ACHN (cell line): ENCODE data around the gene FBLN5.
"Not testable (repeated sequence)": the region's sequence is repeated elsewhere in the genome, so short reads cannot be mapped to it uniquely, and the experiment has no call there.

Source experiments
- DNase-seq: peaks from one replicate; pipeline ENCODE4 v3.0.0-alpha.2; 2015
- in situ Hi-C: cut with HindIII; loops from 2 replicates; pipeline ENCODE4 v1.10.0; 2017; ENCODE audit warnings: low sequenced_read_pairs, low pct_ligation_motif_present, low pct_unique_long_range_greater_than_20kb

The FBLN5 gene

DNA sequence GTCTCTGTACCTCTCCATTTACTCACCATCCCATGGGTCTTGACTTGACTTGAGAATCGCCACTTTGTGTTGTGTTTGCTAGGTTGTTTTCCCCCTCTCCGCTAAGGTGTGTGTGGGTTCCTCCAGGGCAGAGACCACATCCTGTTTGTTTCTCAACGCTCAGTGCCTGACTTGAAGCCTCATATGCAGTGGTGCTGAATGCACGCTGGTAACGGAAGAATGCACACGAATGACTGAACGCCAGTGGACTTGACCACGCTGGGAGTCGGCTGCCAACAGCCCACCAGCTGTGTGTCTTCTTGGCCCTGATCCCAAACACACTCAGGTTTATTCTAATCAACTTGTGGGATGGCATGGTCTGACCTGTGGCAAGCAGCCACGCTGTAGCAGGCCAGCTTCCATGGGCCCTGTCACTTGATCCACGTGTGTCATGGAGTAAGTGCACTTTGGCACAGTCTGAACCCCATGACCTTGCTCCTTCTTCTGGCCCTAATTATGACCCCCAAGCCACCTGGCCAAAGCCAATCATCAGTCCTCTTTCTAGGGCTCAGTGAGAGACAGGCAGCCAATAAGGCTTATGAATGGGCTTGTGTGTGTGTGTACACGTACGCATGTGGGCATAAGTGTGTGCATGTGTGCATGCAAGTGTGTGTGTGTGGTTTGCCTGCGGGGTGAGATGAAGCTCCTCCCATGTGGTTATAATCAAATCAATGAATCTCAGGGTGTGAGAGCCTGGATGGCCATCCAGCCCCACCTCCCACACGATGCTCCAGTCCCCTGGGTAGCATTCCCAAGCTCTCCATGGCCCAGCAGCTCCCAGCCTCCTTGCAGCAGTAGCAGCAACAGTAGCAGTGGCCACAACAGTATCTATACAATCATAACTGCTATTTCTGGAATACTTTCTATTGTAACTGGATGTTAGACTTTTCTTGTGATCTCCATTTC, 73.8 kb downstream of the FBLN5 start:
- in situ Hi-C loops: no loop called here
- DNase-seq: no peak

DNA sequence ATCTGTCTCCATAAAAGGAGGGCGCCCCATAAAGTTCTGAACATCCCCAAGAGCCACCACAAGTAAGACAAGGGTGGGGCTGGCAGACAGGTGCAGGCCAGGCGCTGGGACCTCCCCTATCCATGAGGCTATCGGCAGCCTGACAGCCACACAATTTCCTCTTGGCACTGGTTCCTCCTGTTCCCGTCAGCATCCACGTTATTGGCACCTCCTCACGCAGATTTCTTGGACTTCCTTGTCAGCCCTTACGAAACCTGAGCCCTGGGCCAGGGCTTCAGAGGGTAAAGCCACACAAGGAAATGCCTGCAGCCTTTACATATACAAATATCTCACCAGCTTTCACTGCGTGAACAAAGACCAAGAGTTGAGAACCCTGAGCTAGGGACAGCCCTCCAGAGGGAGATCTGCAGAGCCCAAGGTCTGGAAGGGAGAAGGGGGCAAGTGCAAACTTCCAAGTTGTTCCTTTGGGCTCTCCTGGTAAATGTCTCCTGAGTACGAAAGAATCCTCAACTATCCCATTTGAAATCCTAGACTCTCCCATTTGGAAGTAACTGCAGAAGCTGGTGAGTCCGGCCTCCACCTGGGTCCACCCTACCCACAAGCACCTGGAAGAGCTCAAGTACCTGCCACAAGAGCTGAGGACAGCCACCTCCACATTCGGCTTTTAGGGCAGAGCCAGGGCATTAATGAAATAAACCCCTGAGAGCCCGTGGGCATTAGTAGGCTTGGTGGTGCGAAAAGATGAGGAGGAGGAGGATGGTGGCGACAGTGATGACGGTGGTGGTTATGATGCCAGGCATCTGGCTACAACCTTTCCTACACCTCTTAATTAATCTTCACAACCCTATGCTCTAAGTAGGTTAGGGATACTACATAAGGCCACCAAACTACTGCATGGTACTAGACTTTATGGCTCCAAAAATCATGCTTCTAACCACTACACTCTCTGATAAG, 74.7 kb downstream of the FBLN5 start:
- DNase-seq: no peak
- in situ Hi-C loops: no loop called here

DNA sequence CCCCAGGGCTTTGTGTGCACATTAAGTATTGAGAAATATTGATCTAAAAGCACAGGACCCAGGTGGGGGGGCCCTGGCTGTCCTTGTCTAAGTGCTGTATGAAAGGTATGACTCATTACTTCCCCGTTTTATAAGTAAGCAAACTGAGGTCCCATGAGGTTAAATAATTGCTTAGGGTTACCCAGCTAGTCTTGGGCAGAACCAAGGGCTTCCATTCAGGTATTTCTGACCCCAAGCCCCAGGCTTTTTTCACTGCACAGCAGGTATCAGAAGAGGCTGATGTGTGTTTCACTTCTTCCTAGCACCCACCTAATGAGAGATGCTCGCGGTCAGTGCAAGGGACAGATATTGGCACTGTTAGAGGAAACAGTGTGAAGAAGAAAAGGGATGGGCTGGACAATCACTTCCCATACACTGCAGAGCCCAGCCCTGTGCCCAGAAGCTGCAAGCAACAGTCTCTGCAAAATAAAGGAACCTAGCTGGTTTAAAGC, 75.4 kb downstream of the FBLN5 start:
- in situ Hi-C loops: no loop called here
- no peak for DNase-seq

DNA sequence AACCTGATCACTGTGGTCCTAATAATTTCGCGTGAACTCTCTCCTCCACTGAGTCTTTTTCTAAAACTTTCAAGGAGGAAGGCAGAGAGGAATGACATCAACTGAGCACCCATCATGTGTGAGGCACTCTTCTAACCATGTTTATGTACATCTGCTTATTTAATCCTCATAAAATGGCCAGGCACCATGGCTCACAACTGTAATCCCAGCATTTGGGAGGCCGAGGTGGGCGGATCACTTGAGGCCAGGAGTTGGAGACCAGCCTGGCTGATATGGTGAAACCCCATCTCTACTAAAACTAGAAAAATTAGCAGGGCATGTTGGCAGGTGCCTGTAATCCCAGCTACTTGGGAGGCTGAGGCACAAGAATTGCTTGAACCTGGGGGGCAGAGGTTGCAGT, 76.1 kb downstream of the FBLN5 start:
- in situ Hi-C loops, DNase-seq: not testable (repeated sequence)

DNA sequence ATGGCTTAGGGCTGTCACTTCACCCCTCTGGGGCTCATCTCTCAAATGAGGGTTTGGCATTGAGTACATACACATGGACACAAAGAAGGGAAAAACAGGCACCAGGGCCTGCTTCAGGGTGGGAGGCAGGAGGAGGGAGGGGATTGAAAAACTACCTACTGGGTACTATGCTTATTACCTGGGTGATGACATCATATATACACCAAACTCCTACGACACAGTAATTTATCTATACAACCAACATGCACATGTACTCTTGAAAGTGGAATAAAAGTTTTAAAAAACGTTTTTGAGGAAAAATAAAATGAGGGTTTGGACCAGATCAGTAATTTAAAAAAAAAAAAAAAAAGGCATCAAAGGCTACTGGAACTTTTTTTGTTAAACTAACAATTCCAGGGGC, 76.6 kb downstream of the FBLN5 start:
- in situ Hi-C loops: no loop called here
- DNase-seq: no peak

DNA sequence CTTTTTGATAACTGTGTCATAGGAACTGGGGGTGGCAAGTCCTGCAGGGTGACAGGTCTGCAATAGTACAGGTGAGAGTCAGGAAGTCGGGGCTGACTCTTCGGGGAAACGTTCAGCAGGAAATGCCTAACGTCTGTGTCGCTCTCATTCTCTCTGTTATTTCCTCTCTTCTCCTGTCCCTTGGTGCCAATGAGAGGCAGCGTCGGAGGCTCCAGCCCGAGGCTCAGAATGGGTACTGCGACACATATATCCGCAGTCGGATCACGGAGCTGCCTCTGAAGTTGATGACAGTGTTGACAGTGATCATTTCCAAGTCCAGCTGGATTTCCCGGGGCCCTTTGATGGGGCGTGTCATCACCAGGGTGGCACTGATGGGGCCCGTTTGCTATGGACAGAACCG, 77.5 kb downstream of the FBLN5 start:
- DNase-seq: no peak
- in situ Hi-C loops: no loop called here

DNA sequence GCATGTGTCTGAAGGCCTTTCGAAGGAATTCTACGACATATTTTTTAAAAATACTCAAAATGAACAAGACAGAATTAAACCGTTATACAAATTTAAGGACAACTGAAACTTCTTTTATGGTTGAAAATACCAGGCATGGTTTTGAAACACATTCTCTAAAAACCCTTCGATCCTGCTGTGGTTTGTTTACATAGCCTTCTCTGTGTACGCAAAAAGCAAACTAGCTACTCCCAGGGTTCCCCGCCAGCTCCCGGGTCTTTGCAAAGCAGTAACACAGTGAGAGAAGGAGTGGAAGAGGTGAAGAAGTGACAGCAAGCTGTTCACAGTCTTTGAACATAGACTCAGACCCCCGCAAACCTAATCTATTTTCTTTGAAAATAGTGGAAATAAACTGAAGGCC, 77.9 kb downstream of the FBLN5 start:
- in situ Hi-C loops: no loop called here
- DNase-seq: no peak

DNA sequence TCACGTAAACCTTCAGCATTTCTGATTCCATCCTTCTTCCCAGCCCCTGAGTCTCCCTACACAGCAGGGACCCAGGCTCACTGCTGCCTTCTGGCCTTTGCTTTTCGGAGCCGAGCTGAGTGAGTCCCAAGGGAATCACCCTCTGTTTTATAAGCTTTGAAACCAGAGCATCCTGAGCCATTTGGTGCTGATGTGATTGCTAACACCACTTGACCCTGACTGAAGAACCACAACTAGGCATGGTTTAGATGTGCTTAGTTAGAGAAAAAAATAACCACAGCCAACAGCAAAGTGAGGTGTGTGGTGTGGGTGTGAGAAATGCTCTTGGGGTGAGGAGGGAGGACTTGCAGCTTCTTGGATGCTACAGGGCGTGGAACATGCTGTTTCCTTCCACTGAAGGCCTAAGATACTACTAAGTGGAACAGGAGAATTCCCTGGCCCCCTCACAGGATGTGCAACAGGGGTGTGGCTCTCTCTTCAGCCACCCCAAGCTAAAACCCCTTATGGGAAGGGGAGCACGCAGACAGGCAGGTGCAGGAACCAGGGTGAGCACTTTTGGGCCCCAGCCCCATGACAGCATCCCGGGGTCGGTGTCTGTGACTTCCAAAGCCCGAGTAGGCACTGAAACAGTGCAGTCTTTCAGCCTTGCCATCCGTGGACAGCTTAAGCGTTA, 80.0 kb downstream of the FBLN5 start, which contains the start of gene TC2N:
Gene TC2N (minus strand): TSS at position 221 of the 673 bp plus-strand sequence. CDS start 53,767 bp downstream, outside the sequence.
- DNase-seq: no peak
- in situ Hi-C loops: no loop called here

DNA sequence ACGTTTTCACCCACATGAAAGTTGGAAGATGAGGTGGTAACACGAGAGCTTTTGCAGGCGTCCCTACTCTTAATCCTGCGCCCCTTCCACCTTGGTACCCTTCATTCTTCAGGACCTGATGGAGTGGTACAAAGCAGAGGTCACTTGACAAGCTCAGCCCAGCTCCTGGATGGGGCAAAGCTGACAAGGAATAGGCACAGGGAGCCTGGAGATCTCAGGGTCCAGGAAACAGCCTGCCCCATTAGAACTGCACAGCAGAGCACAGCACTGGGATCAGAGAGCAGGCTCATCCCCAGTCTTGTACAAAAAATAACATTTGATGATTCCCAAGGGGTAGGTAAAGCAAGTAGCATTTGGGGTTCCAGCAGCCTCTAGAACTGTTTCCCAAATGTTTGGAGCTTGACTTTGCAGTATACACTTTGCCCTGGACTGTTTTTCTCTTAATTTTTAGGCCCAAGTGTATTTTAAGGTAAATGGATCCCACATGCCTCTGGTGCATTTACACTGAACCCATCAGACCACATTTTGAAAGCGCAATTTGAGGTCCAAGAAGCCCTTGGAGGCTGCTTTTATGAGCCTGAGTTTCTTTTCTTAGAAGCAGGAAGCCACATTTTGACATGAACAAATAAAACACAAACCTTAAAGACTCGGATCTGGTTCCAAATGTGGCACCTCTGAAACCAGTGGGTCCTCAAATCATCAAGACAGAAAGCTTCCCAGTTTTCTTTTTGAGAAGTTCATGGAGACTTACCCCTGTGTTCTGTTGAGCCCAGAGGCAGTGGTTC, 80.8 kb downstream of the FBLN5 start:
- in situ Hi-C loops: no loop called here

DNA sequence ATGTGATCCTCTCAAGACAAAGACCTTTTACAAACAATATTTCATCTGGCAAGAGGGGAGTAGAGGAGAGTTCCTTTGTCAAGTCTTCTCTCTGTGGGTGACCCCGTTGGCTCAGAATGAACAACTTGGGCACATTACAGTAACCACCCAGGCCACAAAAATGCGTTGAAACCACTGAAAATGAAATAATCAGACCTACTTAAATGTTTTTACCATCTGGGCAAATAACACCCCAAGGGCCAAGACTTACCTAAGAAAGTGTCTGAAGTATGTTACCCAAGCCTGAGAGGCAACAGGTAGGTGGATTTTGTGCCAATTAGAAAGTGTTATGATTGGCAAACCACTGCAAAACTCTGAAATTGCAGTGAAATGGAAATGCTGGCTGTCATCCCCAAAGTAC, 81.4 kb downstream of the FBLN5 start:
- in situ Hi-C loops: no loop called here
- no peak for DNase-seq

More for the DNA sequence above, 80.8 kb downstream of the FBLN5 start:
- DNase-seq: no peak

DNA sequence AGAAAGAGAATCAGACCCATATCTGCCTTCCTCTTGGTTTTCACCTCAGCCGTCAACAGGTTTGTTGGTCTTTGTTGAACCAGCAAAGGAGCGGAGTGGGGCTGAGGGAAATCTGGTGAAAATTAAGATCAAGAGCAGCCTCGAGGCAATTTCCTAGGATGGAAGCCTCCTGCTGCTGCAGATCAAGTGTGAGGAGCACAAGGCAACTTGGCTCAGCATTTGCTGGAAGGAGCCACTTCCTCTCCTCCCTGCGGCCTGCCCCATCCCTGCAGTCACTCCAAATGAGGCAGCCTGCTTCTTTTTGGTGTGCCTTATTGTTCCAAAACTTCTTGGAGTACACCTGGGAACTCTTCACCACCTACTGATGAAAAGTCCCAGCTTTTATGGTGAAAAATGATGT, 85.1 kb downstream of the FBLN5 start:
- no peak for DNase-seq
- in situ Hi-C loops: no loop called here

DNA sequence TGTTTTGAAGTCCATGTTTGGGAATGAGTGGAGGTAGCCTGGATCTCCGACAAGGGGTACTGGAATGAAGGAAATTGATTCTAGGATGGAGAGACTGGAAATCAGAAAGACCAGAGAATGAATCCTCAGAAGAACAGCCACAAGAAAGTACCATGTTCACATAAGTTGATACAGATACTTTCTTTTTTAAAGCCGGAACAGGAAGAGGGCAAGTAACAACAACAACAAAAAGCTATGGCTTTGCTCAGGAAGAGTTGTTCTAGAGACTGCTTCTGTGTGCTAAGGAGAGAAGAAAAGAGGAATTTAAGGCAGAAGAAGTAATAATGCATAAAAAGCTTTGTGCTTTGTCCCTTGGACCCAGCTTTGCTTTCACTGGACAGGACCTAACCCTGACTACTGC, 86.4 kb downstream of the FBLN5 start:
- in situ Hi-C loops: no loop called here
- DNase-seq: no peak

DNA sequence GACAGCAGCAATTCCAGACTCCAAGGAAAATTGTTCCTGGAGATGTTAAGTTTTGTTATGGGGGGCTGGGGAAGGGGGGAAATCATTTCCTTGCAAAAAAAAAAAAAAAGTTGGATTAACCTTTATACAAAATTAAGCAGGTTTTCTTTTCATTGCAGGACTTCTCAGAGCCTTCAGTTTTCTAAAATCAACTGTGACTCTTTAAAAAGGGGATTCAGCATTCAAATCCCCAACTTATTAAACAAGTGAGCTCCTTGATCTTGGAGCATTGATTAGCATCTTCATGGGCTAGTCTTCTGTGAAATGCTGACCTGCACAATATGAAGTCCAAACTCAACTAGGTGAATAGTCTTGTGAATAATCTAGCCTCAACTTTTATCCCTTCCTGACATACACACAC, 87.3 kb downstream of the FBLN5 start:
- in situ Hi-C loops: no loop called here
- DNase-seq: no peak

DNA sequence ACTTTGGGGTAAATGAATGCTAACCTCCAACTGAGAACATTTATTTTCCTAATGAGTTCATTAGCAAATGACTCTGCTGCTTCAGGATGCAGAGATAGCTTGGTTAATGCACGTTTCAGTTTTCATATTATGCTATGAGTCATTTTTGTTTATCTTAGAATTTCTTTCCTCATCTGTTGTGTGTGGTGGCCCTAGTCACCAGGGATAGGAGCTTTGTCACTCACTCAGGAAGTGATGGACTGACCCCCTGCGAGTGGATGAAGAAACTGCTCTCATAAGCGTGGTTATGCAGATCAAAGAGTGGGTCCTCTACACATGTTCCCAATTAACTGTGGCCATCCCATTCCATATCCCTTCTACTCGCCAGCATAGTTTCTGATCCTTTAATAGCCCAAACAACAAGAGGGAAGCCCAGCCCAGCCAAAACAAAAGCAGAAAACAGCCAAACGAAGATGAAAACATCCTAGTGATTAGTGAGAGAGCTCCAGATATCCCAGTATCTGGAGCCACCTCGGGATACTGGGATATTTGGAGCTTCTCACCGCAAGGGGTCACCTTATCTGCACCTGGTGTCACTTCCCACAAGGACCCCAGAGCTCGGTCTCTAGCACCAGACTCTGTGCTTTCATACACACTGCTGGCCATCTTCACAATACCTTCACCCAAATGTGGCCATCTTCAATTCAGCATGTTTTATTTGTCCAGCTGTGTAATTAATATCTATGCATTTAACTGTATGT, 88.8 kb downstream of the FBLN5 start:
- in situ Hi-C loops: no loop called here
- DNase-seq: no peak

DNA sequence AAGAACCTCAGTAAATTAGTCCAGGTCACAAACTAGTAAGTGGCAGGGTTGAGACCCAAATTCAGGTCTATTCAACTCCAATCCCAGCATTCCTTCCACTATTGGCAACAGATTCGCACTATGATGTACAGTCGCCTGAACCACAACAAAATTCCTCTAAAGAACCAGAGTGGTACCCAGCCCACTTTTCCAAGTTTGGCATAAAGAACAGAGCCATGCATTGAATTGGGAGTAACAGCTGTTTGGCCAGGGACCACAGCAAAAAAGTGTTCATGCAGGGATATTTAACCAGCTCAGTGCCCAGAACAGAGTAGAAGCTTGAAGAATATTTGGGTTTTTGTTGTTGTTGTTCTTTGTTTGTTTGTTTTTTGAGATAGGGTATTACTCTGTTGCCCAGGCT, 89.9 kb downstream of the FBLN5 start:
- in situ Hi-C loops: no loop called here
- no peak for DNase-seq

DNA sequence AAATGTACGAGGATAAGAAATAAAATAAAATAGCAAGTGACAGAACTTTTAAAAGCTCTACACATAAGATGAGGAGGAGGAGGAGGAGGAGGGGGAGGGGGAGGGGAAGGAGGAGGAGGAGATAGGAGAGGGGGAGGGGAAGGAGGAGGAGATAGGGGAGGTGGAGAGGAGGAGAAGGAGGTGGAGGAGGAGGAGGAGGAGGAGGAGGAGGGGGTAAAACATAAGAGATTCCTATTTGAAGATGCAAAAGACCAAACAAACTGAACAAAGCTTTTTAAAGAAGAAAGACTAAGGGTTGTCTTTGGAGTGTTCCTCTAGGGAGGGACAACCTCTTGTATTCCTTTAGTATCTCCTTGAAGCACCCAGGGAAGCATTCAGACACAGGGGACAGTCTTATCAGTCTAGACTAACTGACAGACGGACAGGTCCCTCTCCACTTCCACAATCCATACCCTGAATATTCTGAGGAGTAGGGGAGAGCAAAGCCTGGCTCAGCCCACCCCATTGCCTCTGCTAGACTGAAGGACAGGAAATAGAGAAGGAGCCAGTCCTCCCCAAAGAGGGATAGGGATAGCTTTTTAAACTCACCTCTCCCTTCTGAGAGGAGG, 93.1 kb downstream of the FBLN5 start:
- DNase-seq: no peak
- in situ Hi-C loops: no loop called here

DNA sequence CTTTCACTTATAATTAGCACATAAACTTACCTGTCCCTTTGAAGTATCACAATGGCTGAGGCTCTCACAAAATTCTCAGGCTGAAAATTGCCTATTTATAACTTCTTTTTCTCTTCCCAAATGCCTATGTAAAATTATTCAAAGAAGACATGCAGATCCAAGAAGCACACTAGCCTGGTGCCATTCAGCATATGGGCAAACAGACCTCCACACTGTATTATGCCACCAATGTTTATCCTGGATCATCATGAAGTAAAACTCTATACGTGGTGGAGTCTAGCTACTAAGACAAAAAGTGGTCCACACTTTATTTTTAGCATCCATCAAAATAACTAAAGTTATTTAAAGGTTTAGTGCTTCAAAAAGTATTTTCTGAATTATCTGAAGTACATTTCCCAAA, 95.9 kb downstream of the FBLN5 start:
- in situ Hi-C loops: no loop called here
- DNase-seq: no peak
